ENCODE results near the gene SMPD3.

GRCh38 chr16:68446681-68447652, 1.3 kb downstream of the SMPD3 start:
- TF ChIP-seq POLR2A (IDR thresholded peaks at IDR 0.05): no peak
- TF ChIP-seq, protein P1, sequence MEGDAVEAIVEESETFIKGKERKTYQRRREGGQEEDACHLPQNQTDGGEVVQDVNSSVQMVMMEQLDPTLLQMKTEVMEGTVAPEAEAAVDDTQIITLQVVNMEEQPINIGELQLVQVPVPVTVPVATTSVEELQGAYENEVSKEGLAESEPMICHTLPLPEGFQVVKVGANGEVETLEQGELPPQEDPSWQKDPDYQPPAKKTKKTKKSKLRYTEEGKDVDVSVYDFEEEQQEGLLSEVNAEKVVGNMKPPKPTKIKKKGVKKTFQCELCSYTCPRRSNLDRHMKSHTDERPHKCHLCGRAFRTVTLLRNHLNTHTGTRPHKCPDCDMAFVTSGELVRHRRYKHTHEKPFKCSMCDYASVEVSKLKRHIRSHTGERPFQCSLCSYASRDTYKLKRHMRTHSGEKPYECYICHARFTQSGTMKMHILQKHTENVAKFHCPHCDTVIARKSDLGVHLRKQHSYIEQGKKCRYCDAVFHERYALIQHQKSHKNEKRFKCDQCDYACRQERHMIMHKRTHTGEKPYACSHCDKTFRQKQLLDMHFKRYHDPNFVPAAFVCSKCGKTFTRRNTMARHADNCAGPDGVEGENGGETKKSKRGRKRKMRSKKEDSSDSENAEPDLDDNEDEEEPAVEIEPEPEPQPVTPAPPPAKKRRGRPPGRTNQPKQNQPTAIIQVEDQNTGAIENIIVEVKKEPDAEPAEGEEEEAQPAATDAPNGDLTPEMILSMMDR (IDR thresholded peaks at IDR 0.05): no peak
